Measurements from ENCODE around the gene ARNT2.

The ARNT2 gene

GRCh38 chr15:80471881-80472280 is 67.7 kb downstream of the ARNT2 start:
- H3K4me3 Mint-ChIP-seq, result peak overlapping the region; percentile 28
- peak overlapping the region; percentile 57 for H3K27ac Mint-ChIP-seq
- H3K4me1 Mint-ChIP-seq, result peaks cover 65% of the 10 kb centered on the region
- H3K9me3 Mint-ChIP-seq, result peaks cover 14% of the 10 kb centered on the region
- no peak for TF ChIP-seq CTCF (IDR thresholded peaks at IDR 0.05)
- peaks cover 42% of the 10 kb centered on the region for H3K36me3 Mint-ChIP-seq (ENCODE audit: low read depth)
- no peaks in the 10 kb centered on the region for H3K27me3 Mint-ChIP-seq (ENCODE audit: low read depth, poor library complexity)
- DNase-seq, result no peak

GRCh38 chr15:80473286-80474223 is 69.4 kb downstream of the ARNT2 start:
- no peak for TF ChIP-seq CTCF (IDR thresholded peaks at IDR 0.05)
- H3K36me3 Mint-ChIP-seq (ENCODE audit: low read depth), result peaks cover 59% of the 10 kb centered on the region
- H3K4me3 Mint-ChIP-seq, result no peak overlapping the region
- H3K27me3 Mint-ChIP-seq (ENCODE audit: low read depth, poor library complexity), result no peaks in the 10 kb centered on the region
- peak overlapping the region; percentile 90 for H3K27ac Mint-ChIP-seq
- H3K9me3 Mint-ChIP-seq, result peaks cover 16% of the 10 kb centered on the region
- H3K4me1 Mint-ChIP-seq, result peaks cover 52% of the 10 kb centered on the region
- no peak for DNase-seq

GRCh38 chr15:80474224-80475215 is 70.3 kb downstream of the ARNT2 start:
- Mint-ChIP-seq H3K27ac (peak overlapping the region; percentile 90), H3K36me3 (ENCODE audit: low read depth) (peaks cover 60% of the 10 kb centered on the region), H3K9me3 (peaks cover 16% of the 10 kb centered on the region), H3K27me3 (ENCODE audit: low read depth, poor library complexity) (no peaks in the 10 kb centered on the region), H3K4me1 (peaks cover 53% of the 10 kb centered on the region), H3K4me3 (peak overlapping the region; percentile 12)
- DNase-seq, result no peak
- TF ChIP-seq CTCF (IDR thresholded peaks at IDR 0.05), result no peak

- peaks cover 4% of the 10 kb centered on the region for H3K27me3 Mint-ChIP-seq (ENCODE audit: low read depth, poor library complexity)
- H3K36me3 Mint-ChIP-seq (ENCODE audit: low read depth), result peaks cover 52% of the 10 kb centered on the region
- H3K27ac Mint-ChIP-seq, result no peak overlapping the region
- no peak for DNase-seq
- H3K4me1 Mint-ChIP-seq, result peaks cover 63% of the 10 kb centered on the region
- H3K4me3 Mint-ChIP-seq, result no peak overlapping the region
- peak; percentile 27 for TF ChIP-seq CTCF (IDR thresholded peaks at IDR 0.05)
- H3K9me3 Mint-ChIP-seq, result peaks cover 16% of the 10 kb centered on the region
Measured at GRCh38 chr15:80475572-80475971, 71.4 kb downstream of the ARNT2 start.

- no peak for TF ChIP-seq CTCF (IDR thresholded peaks at IDR 0.05)
- no peak for DNase-seq
- Mint-ChIP-seq H3K4me3 (no peak overlapping the region), H3K36me3 (ENCODE audit: low read depth) (peaks cover 47% of the 10 kb centered on the region), H3K4me1 (peaks cover 66% of the 10 kb centered on the region), H3K9me3 (peaks cover 16% of the 10 kb centered on the region), H3K27me3 (ENCODE audit: low read depth, poor library complexity) (peaks cover 4% of the 10 kb centered on the region), H3K27ac (no peak overlapping the region)
Measured at GRCh38 chr15:80476036-80476435, 71.9 kb downstream of the ARNT2 start.

Data from nephron progenitor cell (in vitro differentiated cells).